CD4-positive, alpha-beta T cell treated with Interleukin-1 beta for 1 hour (primary cell): Measurements from ENCODE around the gene HEXD.
A peak's percentile ranks its signal among the peaks of the same experiment; 100 is the strongest.
"Not testable (repeated sequence)": the region's sequence is repeated elsewhere in the genome, so short reads cannot be mapped to it uniquely, and the experiment has no call there.

Experiments
- DNase-seq, 2 donors: peaks; one replicate each; pipeline ENCODE4 v3.0.0-alpha.2; 2020 to 2022

HEXD gene

GRCh38 chr17:82397449-82398335 is 20.5 kb upstream of the HEXD start:
- DNase-seq, result no peak

- DNase-seq, result no peak
These were observed 19.1 kb upstream of the HEXD start for GRCh38 chr17:82399041-82399441.

- DNase-seq, result no peak
These were observed 18.5 kb upstream of the HEXD start for GRCh38 chr17:82399601-82400101.

- no peak for DNase-seq
These were observed 17.9 kb upstream of the HEXD start for GRCh38 chr17:82400206-82400605.

- peak; percentile 51 to 60 for DNase-seq
These were observed 17.3 kb upstream of the HEXD start for GRCh38 chr17:82400830-82401229.

- DNase-seq, result no peak
These were observed 15.3 kb upstream of the HEXD start for GRCh38 chr17:82402865-82403264.

- no peak for DNase-seq
These were observed 14.2 kb upstream of the HEXD start for GRCh38 chr17:82403662-82404660.

GRCh38 chr17:82405051-82405450 is 13.1 kb upstream of the HEXD start:
- no peak for DNase-seq

GRCh38 chr17:82406131-82406671 is 11.9 kb upstream of the HEXD start:
- no peak for DNase-seq

- no peak for DNase-seq
These were observed 10.9 kb upstream of the HEXD start for GRCh38 chr17:82407255-82407654.

GRCh38 chr17:82408288-82408937 is 9.7 kb upstream of the HEXD start:
- DNase-seq, result no peak

GRCh38 chr17:82408938-82409318 is 9.2 kb upstream of the HEXD start:
- no peak for DNase-seq

- no peak for DNase-seq
These were observed 8.0 kb upstream of the HEXD start for GRCh38 chr17:82410014-82410716.

GRCh38 chr17:82411396-82412053 is 6.6 kb upstream of the HEXD start:
- no peak for DNase-seq

GRCh38 chr17:82412081-82412480 is 6.1 kb upstream of the HEXD start:
- DNase-seq, result not testable (repeated sequence)

GRCh38 chr17:82412535-82413520 is 5.3 kb upstream of the HEXD start:
- no peak for DNase-seq

- DNase-seq, result peak; percentile 70 to 77
These were observed 3.4 kb upstream of the HEXD start for GRCh38 chr17:82414548-82415281.

- DNase-seq, result no peak
These were observed 2.8 kb upstream of the HEXD start for GRCh38 chr17:82415336-82415735.

- no peak for DNase-seq
These were observed 2.4 kb upstream of the HEXD start for GRCh38 chr17:82415786-82416185.
